Right lobe of liver (tissue), 6 donors: ENCODE measurements around the gene AMELX. TPM values are rescaled to one million over a fixed set of nuclear protein-coding genes. Genes with fewer than 3 reads are reported as not detected.

Experiments
- ATAC-seq, 4 donors: fragments of 200-7000 bp; cut with Tn5 transposase; one replicate each; pipeline ENCODE4 v1.9.1; 2020; ENCODE audit warnings: mild to moderate bottlenecking in 4 of 4, moderate library complexity in 4 of 4
- DNase-seq, 3 donors: peaks; one replicate each; pipeline ENCODE4 v3.0.0-alpha.2; 2020
- H3K27ac ChIP-seq, 3 donors: fragments of 200-600 bp; one replicate each; pipeline ENCODE4 v1.8.0; 2022
- H3K27me3 ChIP-seq, 2 donors: fragments of 200-600 bp; one replicate each; pipeline ENCODE4 v1.8.0; 2022
- H3K36me3 ChIP-seq, 4 donors: fragments of 200-600 bp; sonication (generic) in 1 of 4; one replicate each; pipeline versions ENCODE4 v1.5.1 to v1.8.0; 2017 to 2022; ENCODE audit warnings: control low read depth in 1 of 4
- H3K4me1 ChIP-seq, 4 donors: fragments of 200-600 bp; sonication (generic) in 1 of 4; one replicate each; pipeline versions ENCODE4 v1.5.1 to v1.8.0; 2017 to 2022; ENCODE audit warnings: control low read depth in 1 of 4
- H3K4me3 ChIP-seq, 3 donors: fragments of 200-600 bp; one replicate each; pipeline ENCODE4 v1.8.0; 2022
- H3K9me3 ChIP-seq, 4 donors: fragments of 200-600 bp; sonication (generic) in 1 of 4; one replicate each; pipeline versions ENCODE4 v1.5.1 to v1.8.0; 2017 to 2022; ENCODE audit warnings: control low read depth in 1 of 4
- POLR2A ChIP-seq: fragments of 450-650 bp; IDR thresholded peaks from one replicate; pipeline ENCODE4 v1.6.1; 2017; ENCODE audit warnings: antibody characterized with exemption, mild to moderate bottlenecking
- WGBS: methylation state at CpG from one replicate; pipeline ENCODE4 v1.1.6; 2018; ENCODE audit warnings: low coverage, low lambda C conversion rate; ENCODE audit not compliant: insufficient coverage; ENCODE audit errors: missing lambda C conversion rate; 5-methylcytosine and 5-hydroxymethylcytosine counted together
- intact Hi-C, 2 donors: fragments of 100-400 bp; cut with DNase I; formaldehyde crosslinking; loops; one replicate each; pipeline versions ENCODE4 v1.11.2 to v1.14.1; 2022
- microRNA-seq, 2 donors: library from miRNA; unstranded; fragments of <30 nt; microRNA quantifications; one replicate each; pipeline ENCODE4, GENCODE V29; 2019 to 2020
- small RNA-seq, 2 experiments: library from RNA; depleted of rRNA; stranded (forward); fragments of <200 nt; gene quantifications; one replicate each; pipeline ENCODE3, GENCODE V24; 2016
- total RNA-seq, 6 experiments: library from RNA; depleted of rRNA in 2 of 6; stranded (reverse); fragments of >200 nt in 2 of 6; fragmentation: NEBNext Ultra II Directional in 3 of 6; extraction: Animal tissue kit (Norgen Biotek cat#: 25700) in 3 of 6; gene quantifications; one replicate each; pipeline versions ENCODE4 v1.1.0 to v1.2.4, GENCODE V29; 2016 to 2023
- TF ChIP-seq, protein P1 (sequence below), 4 donors: fragments of 200-600 bp in 3 of 4; fragments of 450-650 bp in 1 of 4; IDR thresholded peaks; one replicate each; pipeline versions ENCODE4 v1.5.1 to v1.8.0; 2016 to 2022; ENCODE audit warnings: antibody characterized with exemption in 4 of 4, mild to moderate bottlenecking in 2 of 4
- donor health status: DM: no; HTN: yes; CAD: no.
- donor health status: DM: no; HTN: no; CAD: no.
- donor health status: DM: no; HTN: no; CAD: no.
- donor health status: DM: no; HTN: yes; CAD: no.
- donor health status: DM: no; HTN: yes; CAD: no.

The AMELX gene
- total RNA-seq, 6 experiments from 2014 or later, result not detected

DNA sequence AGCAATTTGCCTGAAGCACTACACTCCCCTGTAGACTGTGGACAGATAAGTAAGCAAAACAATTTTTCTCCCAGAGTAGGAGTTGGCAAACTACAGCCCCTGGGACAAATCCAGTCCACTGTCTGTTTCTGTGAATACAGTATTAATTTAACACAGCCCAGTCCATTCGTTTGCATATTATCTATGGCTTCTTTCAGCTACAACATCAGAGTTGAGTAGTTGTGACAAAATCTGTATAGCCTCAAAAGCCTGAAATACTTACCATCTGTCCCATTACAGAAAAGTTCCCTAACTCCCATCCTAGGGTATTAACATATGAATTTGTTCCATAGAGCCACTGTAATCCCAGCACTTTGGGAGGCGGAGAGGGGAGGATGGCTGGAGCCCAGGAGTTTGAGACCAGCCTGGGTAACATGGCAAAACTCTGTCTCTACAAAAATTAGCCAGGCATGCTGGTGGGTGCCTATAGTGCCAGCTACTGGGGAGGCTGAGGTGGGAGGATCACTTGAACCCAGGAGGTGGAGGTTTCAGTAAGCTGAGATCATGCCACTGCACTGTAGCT, 53.0 kb downstream of the AMELX start:
- H3K27ac ChIP-seq, result no peak overlapping the region
- H3K4me1 ChIP-seq, result peaks cover 0 to 9% (median 4%) of the 10 kb centered on the region in 4 donors
- H3K27me3 ChIP-seq, result no peaks in the 10 kb centered on the region
- H3K9me3 ChIP-seq, result no peaks in the 10 kb centered on the region
- intact Hi-C loops, result no loop called here
- DNase-seq (no peak), ATAC-seq (no peak)
- no peaks in the 10 kb centered on the region for H3K36me3 ChIP-seq
- H3K4me3 ChIP-seq, result no peak overlapping the region
- 51% methylated on average over 2 of the region's 2 CpGs for WGBS
- TF ChIP-seq POLR2A, result no peak
- TF ChIP-seq, protein P1, sequence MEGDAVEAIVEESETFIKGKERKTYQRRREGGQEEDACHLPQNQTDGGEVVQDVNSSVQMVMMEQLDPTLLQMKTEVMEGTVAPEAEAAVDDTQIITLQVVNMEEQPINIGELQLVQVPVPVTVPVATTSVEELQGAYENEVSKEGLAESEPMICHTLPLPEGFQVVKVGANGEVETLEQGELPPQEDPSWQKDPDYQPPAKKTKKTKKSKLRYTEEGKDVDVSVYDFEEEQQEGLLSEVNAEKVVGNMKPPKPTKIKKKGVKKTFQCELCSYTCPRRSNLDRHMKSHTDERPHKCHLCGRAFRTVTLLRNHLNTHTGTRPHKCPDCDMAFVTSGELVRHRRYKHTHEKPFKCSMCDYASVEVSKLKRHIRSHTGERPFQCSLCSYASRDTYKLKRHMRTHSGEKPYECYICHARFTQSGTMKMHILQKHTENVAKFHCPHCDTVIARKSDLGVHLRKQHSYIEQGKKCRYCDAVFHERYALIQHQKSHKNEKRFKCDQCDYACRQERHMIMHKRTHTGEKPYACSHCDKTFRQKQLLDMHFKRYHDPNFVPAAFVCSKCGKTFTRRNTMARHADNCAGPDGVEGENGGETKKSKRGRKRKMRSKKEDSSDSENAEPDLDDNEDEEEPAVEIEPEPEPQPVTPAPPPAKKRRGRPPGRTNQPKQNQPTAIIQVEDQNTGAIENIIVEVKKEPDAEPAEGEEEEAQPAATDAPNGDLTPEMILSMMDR (IDR thresholded peaks at IDR 0.05), result no peak

DNA sequence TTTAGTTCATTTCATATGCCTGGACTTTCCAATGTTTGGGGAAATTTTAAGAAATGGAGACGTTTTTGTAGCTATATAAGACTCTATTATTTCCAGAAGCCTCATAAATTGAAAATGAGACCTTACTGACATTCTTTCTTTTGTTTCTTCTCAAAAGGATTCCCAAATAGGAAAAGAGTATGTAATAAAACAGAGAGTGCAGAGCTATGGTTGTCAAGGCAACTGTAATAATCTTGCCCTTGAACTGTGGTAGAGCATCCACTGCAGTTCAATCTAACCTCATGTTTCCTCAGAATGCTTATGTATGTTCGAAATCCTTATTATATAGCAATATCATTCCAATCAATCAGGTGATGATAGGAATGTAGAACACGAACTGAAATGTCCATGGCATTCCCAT, 54.1 kb downstream of the AMELX start:
- 29% methylated on average over 3 of the region's 3 CpGs for WGBS
- intact Hi-C loops, result no loop called here
- no peaks in the 10 kb centered on the region for H3K4me1 ChIP-seq

DNA sequence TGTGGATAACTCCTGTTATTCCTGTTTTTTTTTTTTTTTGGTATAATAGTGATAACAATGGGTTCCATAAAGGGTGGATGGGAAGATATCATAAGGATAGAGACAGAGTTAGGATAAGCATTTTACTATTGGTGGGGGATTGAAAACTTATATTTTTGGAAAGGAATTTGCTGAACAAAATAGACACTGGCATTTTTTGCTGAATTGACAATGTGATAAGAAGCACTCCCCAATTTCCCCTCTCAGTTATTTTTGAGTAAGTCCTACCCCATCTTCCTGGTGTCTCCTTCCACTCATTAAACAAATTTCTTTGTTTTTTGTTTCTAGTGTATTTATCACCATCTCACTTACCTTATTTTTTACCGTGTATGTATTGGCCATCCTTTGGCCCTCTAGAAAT, 55.8 kb downstream of the AMELX start:
- DNase-seq (no peak), ATAC-seq (no peak)
- H3K4me3 ChIP-seq, result no peak overlapping the region
- no peaks in the 10 kb centered on the region for H3K9me3 ChIP-seq
- no peaks in the 10 kb centered on the region for H3K4me1 ChIP-seq
- H3K27me3 ChIP-seq, result no peaks in the 10 kb centered on the region
- WGBS, result 60% methylated on average over 1 of the region's 1 CpG
- H3K36me3 ChIP-seq, result no peaks in the 10 kb centered on the region
- intact Hi-C loops, result no loop called here
- H3K27ac ChIP-seq, result no peak overlapping the region
- no peak for TF ChIP-seq POLR2A
- TF ChIP-seq, protein P1 (IDR thresholded peaks at IDR 0.05), result no peak

More for the DNA sequence above, 54.1 kb downstream of the AMELX start:
- TF ChIP-seq, protein P1 (IDR thresholded peaks at IDR 0.05), result no peak
- TF ChIP-seq POLR2A, result no peak
- ATAC-seq (no peak), DNase-seq (no peak)
- H3K36me3 ChIP-seq, result no peaks in the 10 kb centered on the region
- H3K4me3 ChIP-seq, result no peak overlapping the region
- no peaks in the 10 kb centered on the region for H3K27me3 ChIP-seq
- no peak overlapping the region for H3K27ac ChIP-seq
- H3K9me3 ChIP-seq, result no peaks in the 10 kb centered on the region

DNA sequence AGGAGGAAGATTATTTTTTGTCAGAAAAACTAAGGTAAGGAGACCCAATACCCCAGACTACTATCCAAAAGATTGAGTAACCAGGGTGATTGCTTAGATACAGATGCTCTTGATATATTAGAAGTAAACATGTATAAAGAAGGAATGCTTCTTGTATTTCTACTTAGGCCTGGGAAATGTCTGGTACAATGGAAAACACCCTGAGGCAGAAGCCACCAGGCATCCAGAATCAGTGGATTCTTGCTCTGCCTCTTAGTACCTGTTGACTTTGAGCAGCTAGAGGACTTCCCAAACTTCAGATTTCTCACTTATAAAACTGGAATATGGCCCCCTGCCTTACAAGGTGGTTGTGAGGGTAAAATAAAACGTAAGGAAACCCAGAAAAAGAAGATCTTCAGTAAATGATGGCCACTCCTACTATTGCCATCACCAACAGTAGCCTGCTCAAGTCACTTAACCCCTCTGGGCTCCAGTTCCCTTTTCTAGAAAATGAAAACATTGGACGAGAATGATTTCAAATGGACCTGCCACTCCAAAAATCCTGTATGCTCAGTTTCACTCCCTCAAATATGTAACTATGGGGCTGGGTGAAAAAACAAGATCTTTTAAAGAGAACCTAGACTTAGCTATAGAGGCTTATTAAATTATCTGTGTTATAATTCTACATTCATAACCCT, 56.6 kb downstream of the AMELX start:
- DNase-seq (no peak), ATAC-seq (no peak)
- TF ChIP-seq, protein P1 (IDR thresholded peaks at IDR 0.05), result no peak
- TF ChIP-seq POLR2A, result no peak
- Histone ChIP-seq H3K4me3 (no peak overlapping the region), H3K27ac (no peak overlapping the region), H3K27me3 (no peaks in the 10 kb centered on the region), H3K36me3 (no peaks in the 10 kb centered on the region), H3K9me3 (no peaks in the 10 kb centered on the region), H3K4me1 (no peaks in the 10 kb centered on the region)
- WGBS, result 49% methylated on average over 2 of the region's 2 CpGs
- intact Hi-C loops, result no loop called here

Small RNA genes lying within 50 kb of the gene (microRNA-seq; reads per million reads assigned to microRNA genes)
- gene MIR548AX, result 0.64 to 1.2 reads per million in 2 donors

Small RNA genes lying within 50 kb of the gene (small RNA-seq; reads per million reads assigned to genes)
- gene MIR548AX, result 0 reads per million in 2 experiments

Other genes with a start within 250 kb of the AMELX start
- gene HCCS, start 182.1 kb upstream of the AMELX start, total RNA-seq, result 10 to 100 TPM in 5 of 6 experiments, 1 to 10 TPM in 1; 8.5 to 13.1 (median 10.3) TPM